NCI-H526 treated with DMSO at 0.1 percent for 48 hours (cell line): ENCODE data around the gene TXNRD1.
A peak's percentile ranks its signal among the peaks of the same experiment; 100 is the strongest.
"Not testable (repeated sequence)": the region's sequence is repeated elsewhere in the genome, so short reads cannot be mapped to it uniquely, and the experiment has no call there.

ENCODE experiments used
- DNase-seq: peaks from one replicate; lab custom pipeline; 2025; lab: John Stamatoyannopoulos, UW

The TXNRD1 gene

GRCh38 chr12:104280717-104281458 lies 65.3 kb downstream of the TXNRD1 start:
- DNase-seq, result no peak

- no peak for DNase-seq
Measured at GRCh38 chr12:104281636-104282035, 66.1 kb downstream of the TXNRD1 start.

GRCh38 chr12:104282109-104282508 lies 66.5 kb downstream of the TXNRD1 start:
- no peak for DNase-seq

- no peak for DNase-seq
Measured at GRCh38 chr12:104285740-104286515, 70.3 kb downstream of the TXNRD1 start.

- peak; percentile 98 for DNase-seq
Measured at GRCh38 chr12:104286516-104287482, 71.2 kb downstream of the TXNRD1 start.

- peak; percentile 90 for DNase-seq
Measured at GRCh38 chr12:104288635-104289274, 73.2 kb downstream of the TXNRD1 start.

GRCh38 chr12:104290320-104290719 lies 74.7 kb downstream of the TXNRD1 start:
- DNase-seq, result no peak

- no peak for DNase-seq
Measured at GRCh38 chr12:104290855-104291254, 75.3 kb downstream of the TXNRD1 start.

- DNase-seq, result no peak
Measured at GRCh38 chr12:104291867-104292524, 76.4 kb downstream of the TXNRD1 start.

- DNase-seq, result no peak
Measured at GRCh38 chr12:104292872-104293794, 77.6 kb downstream of the TXNRD1 start.

- DNase-seq, result not testable (repeated sequence)
Measured at GRCh38 chr12:104294158-104294859, 78.7 kb downstream of the TXNRD1 start.

- DNase-seq, result no peak
Measured at GRCh38 chr12:104294927-104295668, 79.5 kb downstream of the TXNRD1 start.

- DNase-seq, result no peak
Measured at GRCh38 chr12:104295954-104296353, 80.4 kb downstream of the TXNRD1 start.

- DNase-seq, result no peak
Measured at GRCh38 chr12:104296718-104297117, 81.1 kb downstream of the TXNRD1 start.

- no peak for DNase-seq
Measured at GRCh38 chr12:104297477-104298113, 82.0 kb downstream of the TXNRD1 start.

- DNase-seq, result no peak
Measured at GRCh38 chr12:104299842-104300481, 84.4 kb downstream of the TXNRD1 start.

GRCh38 chr12:104303538-104304151 lies 88.1 kb downstream of the TXNRD1 start, which contains the start of gene EID3:
Gene EID3, plus strand, starts transcription at chr12:104303739. Its CDS starts 196 bp downstream, at chr12:104303935.
- no peak for DNase-seq
